B cell (primary cell): ENCODE results near the gene CNOT8. TPM values are rescaled to one million over a fixed set of nuclear protein-coding genes. Genes with fewer than 3 reads are reported as not detected.

ENCODE experiments used
- ATAC-seq: fragments of 200-7000 bp; cut with Tn5 transposase; one replicate; pipeline ENCODE4 v1.10.0; 2021; ENCODE audit warnings: low read depth, mild to moderate bottlenecking, moderate number of reproducible peaks, moderate library complexity
- CTCF ChIA-PET: fragments of 350-600 bp; sonication (Branson Sonifier 250); formaldehyde crosslinking; loops from one replicate; lab custom pipeline; 2021; ENCODE audit warnings: antibody characterized with exemption, inconsistent platforms; lab: Charles Lee
- POLR2A ChIA-PET: fragments of 350-600 bp; sonication (Branson Sonifier 250); formaldehyde crosslinking; loops from one replicate; lab custom pipeline; 2021; ENCODE audit warnings: antibody characterized with exemption; lab: Charles Lee
- DNase-seq: peaks from one replicate; pipeline ENCODE4 v3.0.0; 2013
- H2AFZ ChIP-seq: 2 replicates; pipeline ENCODE4 v1.6.1; 2012; ENCODE audit warnings: mild to moderate bottlenecking, low read depth, low read length; ENCODE audit not compliant: insufficient read depth, poor library complexity, severe bottlenecking
- H3K27ac ChIP-seq, 2 donors: 1 replicate in 1 of 2; 2 replicates in 1 of 2; pipeline ENCODE4 v1.5.1; 2012 to 2013; ENCODE audit warnings: low read length in 2 of 2, mild to moderate bottlenecking in 2 of 2, moderate library complexity in 1 of 2
- H3K27me3 ChIP-seq, 4 experiments: fragments of 200-600 bp in 1 of 4; sonication (generic) in 1 of 4; replicated peaks in 1 of 4; 1 replicate in 2 of 4; 2 replicates in 2 of 4; pipeline versions ENCODE4 v1.6.1 to v1.7.0; 2013 to 2016; ENCODE audit warnings: low read length in 3 of 4, mild to moderate bottlenecking in 2 of 4, mixed read lengths in 1 of 4, moderate library complexity in 1 of 4; ENCODE audit not compliant: insufficient read depth in 4 of 4, control insufficient read depth in 3 of 4; ENCODE audit errors: control extremely low read depth in 1 of 4
- H3K36me3 ChIP-seq, 2 experiments: replicated peaks in 1 of 2; 1 replicate in 1 of 2; 2 replicates in 1 of 2; pipeline versions ENCODE4 v1.6.1 to v1.7.1; 2013; ENCODE audit warnings: low read length in 1 of 2; ENCODE audit not compliant: insufficient read depth in 2 of 2, control insufficient read depth in 1 of 2; ENCODE audit errors: control extremely low read depth in 1 of 2, extremely low read depth in 1 of 2
- H3K4me1 ChIP-seq, 2 donors: fragments of 200-600 bp in 1 of 2; sonication (generic) in 1 of 2; 1 replicate in 1 of 2; 2 replicates in 1 of 2; pipeline versions ENCODE4 v1.5.1 to v1.6.1; 2013 to 2017; ENCODE audit warnings: low read length in 2 of 2; ENCODE audit not compliant: control insufficient read depth in 2 of 2, insufficient read depth in 2 of 2
- H3K4me2 ChIP-seq: replicated peaks from 2 replicates; pipeline ENCODE3; 2012; ENCODE audit warnings: mild to moderate bottlenecking, low read depth, low read length; ENCODE audit not compliant: poor library complexity, severe bottlenecking
- H3K4me3 ChIP-seq, 5 experiments: fragments of 200-600 bp in 1 of 5; sonication (generic) in 1 of 5; 1 replicate in 3 of 5; 2 replicates in 2 of 5; pipeline versions ENCODE4 v1.5.1 to v1.7.0; 2011 to 2016; ENCODE audit warnings: low read length in 4 of 5, mild to moderate bottlenecking in 4 of 5, low read depth in 2 of 5, control low read depth in 1 of 5, moderate library complexity in 1 of 5; ENCODE audit not compliant: insufficient read depth in 1 of 5; ENCODE audit errors: control extremely low read depth in 1 of 5, extremely low read depth in 1 of 5
- H3K79me2 ChIP-seq: fragments of 200-600 bp; sonication (generic); one replicate; pipeline ENCODE4 v1.6.0; 2016; ENCODE audit warnings: low read length; ENCODE audit not compliant: control insufficient read depth, insufficient read depth
- H3K9ac ChIP-seq: fragments of 200-600 bp; sonication (generic); 2 replicates; pipeline ENCODE4 v1.6.1; 2017; ENCODE audit warnings: mild to moderate bottlenecking, low read length, moderate library complexity
- H3K9me3 ChIP-seq, 3 donors: one replicate each; pipeline versions ENCODE4 v1.6.1 to v1.7.1; 2013; ENCODE audit warnings: low read length in 2 of 3; ENCODE audit not compliant: control insufficient read depth in 2 of 3, insufficient read depth in 1 of 3; ENCODE audit errors: control extremely low read depth in 1 of 3
- H4K20me1 ChIP-seq: 2 replicates; pipeline ENCODE4 v1.6.0; 2012; ENCODE audit warnings: mild to moderate bottlenecking, low read length; ENCODE audit not compliant: insufficient read depth, control insufficient read depth, poor library complexity, severe bottlenecking
- H3K27ac Mint-ChIP-seq: one replicate; pipeline ENCODE4 v1.8.0; 2021; ENCODE audit warnings: mixed read lengths
- H3K27me3 Mint-ChIP-seq: one replicate; pipeline ENCODE4 v1.8.0; 2021; ENCODE audit warnings: mixed read lengths
- H3K4me1 Mint-ChIP-seq: one replicate; pipeline ENCODE4 v1.8.0; 2021; ENCODE audit warnings: mixed read lengths
- H3K4me3 Mint-ChIP-seq: one replicate; pipeline ENCODE4 v1.8.0; 2021; ENCODE audit warnings: mixed read lengths
- H3K9me3 Mint-ChIP-seq: one replicate; pipeline ENCODE4 v1.8.0; 2022; ENCODE audit warnings: mixed read lengths; ENCODE audit not compliant: insufficient read depth
- CTCF ChIP-seq: fragments of 200-600 bp; IDR thresholded peaks from one replicate; pipeline ENCODE4 v1.8.0; 2022; ENCODE audit warnings: antibody characterized with exemption, mild to moderate bottlenecking
- EZH2 ChIP-seq: IDR thresholded peaks from 2 replicates; pipeline ENCODE4 v1.6.1; 2012; ENCODE audit warnings: borderline replicate concordance, low read depth, mild to moderate bottlenecking, moderate library complexity, low read length; ENCODE audit not compliant: insufficient read depth, poor library complexity, severe bottlenecking
- WGBS: methylation state at CpG from one replicate; pipeline ENCODE4 v1.1.5; 2013; ENCODE audit warnings: missing lambda C conversion rate; ENCODE audit not compliant: insufficient coverage; 5-methylcytosine and 5-hydroxymethylcytosine counted together
- intact Hi-C: fragments of 100-400 bp; cut with micrococcal nuclease; formaldehyde crosslinking; loops from one replicate; pipeline ENCODE4 v1.10.0; 2022
- polyA plus RNA-seq: library from polyadenylated mRNA; depleted of rRNA; stranded (reverse); fragments of >200 nt; gene quantifications from 2 replicates; pipeline ENCODE4 v1.2.3, GENCODE V29; 2012
- total RNA-seq, 2 donors: library from RNA; stranded (reverse); fragments of 120-200 nt in 1 of 2; gene quantifications; 1 replicate in 1 of 2; 2 replicates in 1 of 2; pipeline versions ENCODE4 v1.2.3 to v1.2.4, GENCODE V29; 2013 to 2022

CNOT8 gene
- total and polyA plus RNA-seq, 2 donors (not counting 1 experiment from before 2014, with no cell fraction given): 58.5 to 78.6 TPM

DNA sequence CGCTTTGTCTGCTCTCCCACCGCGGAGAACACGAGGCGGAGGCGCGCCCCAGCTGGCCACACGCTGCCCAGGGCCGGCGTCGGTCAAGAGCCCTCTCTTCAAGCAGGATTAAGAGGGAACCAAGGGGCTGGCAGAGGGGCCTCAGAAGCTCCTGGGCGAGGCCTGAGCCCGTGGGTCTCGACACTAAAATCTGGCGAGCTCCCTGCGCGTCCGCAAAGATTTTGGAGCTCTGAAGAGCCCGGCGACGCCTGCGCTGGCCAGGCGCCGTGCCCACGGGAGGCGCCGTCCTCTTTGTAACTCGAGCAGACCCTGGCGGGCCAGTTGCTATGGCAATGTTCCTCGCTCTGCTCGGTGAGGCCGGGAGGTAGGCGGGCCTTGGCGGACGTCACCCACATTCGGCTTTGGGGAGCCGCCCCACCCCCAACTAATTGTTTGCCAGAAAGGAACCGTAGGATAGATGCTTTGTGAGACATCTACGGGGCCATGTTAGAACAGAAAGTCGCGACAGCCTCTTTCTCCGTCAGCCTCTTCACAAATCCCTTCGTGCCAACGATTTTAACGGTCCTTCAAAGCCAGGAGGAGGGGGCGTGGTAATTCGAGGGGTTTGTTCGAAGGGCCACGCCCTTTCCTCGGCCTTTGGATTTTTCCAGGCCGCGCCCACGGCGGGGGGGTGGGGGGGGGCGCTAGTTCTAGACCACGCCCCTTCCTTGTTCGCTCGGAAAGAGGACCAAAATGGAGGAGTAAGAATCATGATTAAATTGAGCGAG, 714 bp upstream of the CNOT8 start:
- TF ChIP-seq CTCF (no peak), EZH2 (no peak)
- Mint-ChIP-seq H3K4me3 (peak overlapping the region; percentile 95), H3K4me1 (peaks cover 39% of the 10 kb centered on the region), H3K27me3 (no peaks in the 10 kb centered on the region), H3K9me3 (no peaks in the 10 kb centered on the region), H3K27ac (peak overlapping the region; percentile 98)
- H3K9me3 ChIP-seq: no peaks in the 10 kb centered on the region
- peak overlapping the region; percentile 98 to 99 for H3K27ac ChIP-seq
- DNase-seq (peak; percentile 95), ATAC-seq (peak; percentile 58)
- intact Hi-C loops: loop anchor here (1.0 to 2.0 kb wide), 5 partner anchors 45 to 412 kb away; partner anchors contain the start of genes GEMIN5 and SAP30L
- ChIA-PET POLR2A (interaction anchor here (0.9 to 1.0 kb wide), 2 partner anchors 80 to 96 kb away, joined by 3 read pairs; partner anchors contain the start of gene GEMIN5), CTCF (interaction anchor here (1.0 to 1.1 kb wide), 3 partner anchors 70 to 100 kb away, joined by 3 read pairs; no protein-coding TSS in a partner anchor)
- H3K4me2 ChIP-seq: peak overlapping the region; percentile 85
- no peaks in the 10 kb centered on the region for H3K36me3 ChIP-seq
- H3K4me1 ChIP-seq: peaks cover 34 to 37% of the 10 kb centered on the region in 2 donors
- H2AFZ ChIP-seq: peak overlapping the region; percentile 89
- H3K4me3 ChIP-seq: peak overlapping the region; percentile 79 to 100 (median 85)
- H3K27me3 ChIP-seq: no peaks in the 10 kb centered on the region
- WGBS: under 1% methylated on average over 37 of the region's 59 CpGs
- H3K9ac ChIP-seq: peak overlapping the region; percentile 93
- H4K20me1 ChIP-seq: peaks cover 17% of the 10 kb centered on the region
- H3K79me2 ChIP-seq: peaks cover 46% of the 10 kb centered on the region
